GM12873 (cell line): ENCODE results near the gene KCTD20.

Source experiments
- CTCF ChIP-seq: IDR thresholded peaks from 2 replicates; pipeline ENCODE4 v1.5.1; 2012; ENCODE audit warnings: low read depth, mild to moderate bottlenecking, moderate library complexity, low read length, control low read depth; ENCODE audit not compliant: insufficient read depth; ENCODE audit errors: missing control alignments

Gene KCTD20

GRCh38 chr6:36442671-36443470 is at the start of gene KCTD20, which contains the start of gene PXT1:
Gene KCTD20, plus strand, starts transcription at chr6:36443000. Its CDS starts 27,098 bp downstream, at chr6:36470098.
Gene PXT1, minus strand, starts transcription at chr6:36442854. Its CDS starts 16,772 bp downstream, at chr6:36426082.
- no peak for TF ChIP-seq CTCF

- no peak for TF ChIP-seq CTCF
Measured at GRCh38 chr6:36399970-36400369, 42.8 kb upstream of the KCTD20 start.

GRCh38 chr6:36402481-36402880 is 40.3 kb upstream of the KCTD20 start:
- no peak for TF ChIP-seq CTCF

- no peak for TF ChIP-seq CTCF
Measured at GRCh38 chr6:36404164-36404563, 38.6 kb upstream of the KCTD20 start.

- no peak for TF ChIP-seq CTCF
Measured at GRCh38 chr6:36413489-36414480, 29.0 kb upstream of the KCTD20 start.

- TF ChIP-seq CTCF, result no peak
Measured at GRCh38 chr6:36414481-36414880, 28.3 kb upstream of the KCTD20 start.

- no peak for TF ChIP-seq CTCF
Measured at GRCh38 chr6:36418558-36418957, 24.2 kb upstream of the KCTD20 start.
